HCT116 (cell line): ENCODE measurements around the gene SENP8. TPM values are rescaled to one million over a fixed set of nuclear protein-coding genes. Genes with fewer than 3 reads are reported as not detected.
"Not testable (repeated sequence)": the region's sequence is repeated elsewhere in the genome, so short reads cannot be mapped to it uniquely, and the experiment has no call there.

Source experiments
- ATAC-seq: fragments of 200-7000 bp; cut with Tn5 transposase; 2 replicates; pipeline ENCODE4 v1.9.1; 2020; ENCODE audit warnings: mild to moderate bottlenecking, moderate library complexity
- BruUV-seq: library from RNA; stranded (reverse); fragments of 400-500 nt; replicated peaks from 2 replicates; lab custom pipeline; 2021; lab: Mats Ljungman, UMichigan
- CTCF ChIA-PET: fragments of 300-600 bp; sonication (Branson Sonifier 250); formaldehyde crosslinking; loops from one replicate; lab custom pipeline; 2021; ENCODE audit warnings: antibody characterized with exemption; lab: Charles Lee
- POLR2A ChIA-PET: fragments of 300-600, 350-600 bp; sonication (Branson Sonifier 250); formaldehyde crosslinking; loops from one replicate; lab custom pipeline; 2021; ENCODE audit warnings: antibody characterized with exemption; lab: Charles Lee
- RAD21 ChIA-PET, 2 experiments: fragments of 300-600 bp; sonication (Branson Sonifier 250); formaldehyde crosslinking; loops; one replicate each; lab custom pipeline; 2023; ENCODE audit warnings: low total read pairs in 2 of 2; ENCODE audit not compliant: uncharacterized antibody in 2 of 2, unreplicated experiment in 2 of 2, low non-redundant PET in 1 of 2; lab: Charles Lee
- DNase-seq: peaks from one replicate; pipeline ENCODE4 v3.0.0-alpha.2; 2010; ENCODE audit warnings: low read depth, low spot score
- H2AFZ ChIP-seq: fragments of 200-600 bp; shearing (Covaris generic), sonication (generic); 2 replicates; pipeline ENCODE4 v1.6.1; 2017; ENCODE audit warnings: low read depth, mixed run types, mixed read lengths, antibody characterized with exemption, low read length; ENCODE audit not compliant: poor library complexity, severe bottlenecking
- H3K27ac ChIP-seq: 2 replicates; pipeline ENCODE4 v1.5.1; 2012; ENCODE audit warnings: low read depth, low read length
- H3K27me3 ChIP-seq: fragments of 200-600 bp; sonication (generic); 2 replicates; pipeline ENCODE4 v1.6.1; 2016; ENCODE audit warnings: mixed run types, low read length, mixed read lengths; ENCODE audit not compliant: insufficient read depth
- H3K36me3 ChIP-seq, 2 experiments: fragments of 200-500 bp in 1 of 2; fragments of 200-600 bp in 1 of 2; sonication (Bioruptor generic) in 1 of 2; sonication (generic) in 1 of 2; 2 replicates each; pipeline versions ENCODE4 v1.5.1 to v1.6.1; 2014 to 2016; ENCODE audit warnings: low read length in 2 of 2, inconsistent platforms in 1 of 2, mixed read lengths in 1 of 2, mixed run types in 1 of 2; ENCODE audit not compliant: insufficient read depth in 2 of 2, control insufficient read depth in 1 of 2
- H3K4me1 ChIP-seq, 2 experiments: fragments of 200-600 bp in 1 of 2; sonication (generic) in 1 of 2; 2 replicates each; pipeline versions ENCODE4 v1.5.1 to v1.6.1; 2012 to 2017; ENCODE audit warnings: low read length in 2 of 2, inconsistent platforms in 1 of 2, mild to moderate bottlenecking in 1 of 2, mixed read lengths in 1 of 2, mixed run types in 1 of 2, moderate library complexity in 1 of 2; ENCODE audit not compliant: insufficient read depth in 2 of 2, control insufficient read depth in 1 of 2
- H3K4me2 ChIP-seq: fragments of 200-600 bp; sonication (generic); 2 replicates; pipeline ENCODE4 v1.6.1; 2017; ENCODE audit warnings: mixed run types, low read length, mixed read lengths
- H3K4me3 ChIP-seq, 2 experiments: fragments of 200-600 bp in 1 of 2; sonication (generic) in 1 of 2; replicated peaks in 1 of 2; 2 replicates each; pipeline ENCODE4 v1.5.1; 2011 to 2016; ENCODE audit warnings: low read length in 2 of 2, control low read depth in 1 of 2, low read depth in 1 of 2, mild to moderate bottlenecking in 1 of 2, mixed read lengths in 1 of 2, mixed run types in 1 of 2
- H3K79me2 ChIP-seq: fragments of 200-600 bp; sonication (generic); 2 replicates; pipeline ENCODE4 v1.6.1; 2017; ENCODE audit warnings: mild to moderate bottlenecking, mixed run types, low read length, moderate library complexity, mixed read lengths; ENCODE audit not compliant: insufficient read depth
- H3K9ac ChIP-seq: fragments of 200-600 bp; sonication (generic); 2 replicates; pipeline ENCODE4 v1.6.1; 2016; ENCODE audit warnings: low read length, mixed read lengths
- H3K9me2 ChIP-seq: fragments of 200-600 bp; sonication (generic), shearing (Covaris generic); 2 replicates; pipeline ENCODE4 v1.6.1; 2017; ENCODE audit warnings: mixed run types, mild to moderate bottlenecking, moderate library complexity; ENCODE audit not compliant: insufficient read depth
- H3K9me3 ChIP-seq, 2 experiments: fragments of 200-500 bp in 1 of 2; fragments of 200-600 bp in 1 of 2; sonication (Bioruptor generic) in 1 of 2; sonication (generic) in 1 of 2; 2 replicates each; pipeline ENCODE4 v1.6.1; 2014 to 2017; ENCODE audit warnings: low read length in 2 of 2, mixed read lengths in 2 of 2, inconsistent platforms in 1 of 2, low read depth in 1 of 2, mild to moderate bottlenecking in 1 of 2, mixed run types in 1 of 2, moderate library complexity in 1 of 2; ENCODE audit not compliant: control insufficient read depth in 1 of 2, insufficient read depth in 1 of 2
- H4K20me1 ChIP-seq: fragments of 200-600 bp; sonication (generic), shearing (Covaris generic); 2 replicates; pipeline ENCODE4 v1.6.1; 2017; ENCODE audit warnings: mixed run types, mild to moderate bottlenecking, moderate library complexity; ENCODE audit not compliant: insufficient read depth
- ATF3 ChIP-seq: IDR thresholded peaks from 2 replicates; pipeline ENCODE4 v1.6.1; 2012
- CEBPB ChIP-seq: IDR thresholded peaks from 2 replicates; pipeline ENCODE4 v1.6.1; 2012; ENCODE audit warnings: low read depth
- CTCF ChIP-seq, 3 experiments: fragments of 200-600 bp in 1 of 3; sonication (generic) in 1 of 3; IDR thresholded peaks in 2 of 3; conservative IDR thresholded peaks in 1 of 3; 2 replicates each; pipeline ENCODE4 v1.5.1; 2012 to 2017; ENCODE audit warnings: low read depth in 2 of 3, low read length in 2 of 3, antibody characterized with exemption in 1 of 3, borderline replicate concordance in 1 of 3, control low read depth in 1 of 3, mild to moderate bottlenecking in 1 of 3, mixed read lengths in 1 of 3, mixed run types in 1 of 3, moderate library complexity in 1 of 3; ENCODE audit not compliant: insufficient read depth in 1 of 3
- ELF1 ChIP-seq: IDR thresholded peaks from 2 replicates; pipeline ENCODE4 v1.6.1; 2012; ENCODE audit warnings: low read depth, borderline replicate concordance
- EZH2 ChIP-seq: fragments of 200-600 bp; sonication (generic); IDR thresholded peaks from 2 replicates; pipeline ENCODE4 v1.6.1; 2017; ENCODE audit warnings: antibody characterized with exemption, mixed run types
- EZH2phosphoT487 ChIP-seq: fragments of 200-600 bp; IDR thresholded peaks from 2 replicates; pipeline ENCODE4 v1.6.1; 2018; ENCODE audit warnings: antibody characterized with exemption, borderline replicate concordance
- JUND ChIP-seq: IDR thresholded peaks from 2 replicates; pipeline ENCODE4 v1.6.1; 2012
- REST ChIP-seq: IDR thresholded peaks from 2 replicates; pipeline ENCODE4 v1.6.1; 2012; ENCODE audit warnings: low read depth
- SIN3A ChIP-seq: IDR thresholded peaks from 2 replicates; pipeline ENCODE4 v1.6.1; 2012; ENCODE audit warnings: low read depth
- SP1 ChIP-seq: IDR thresholded peaks from 2 replicates; pipeline ENCODE4 v1.6.1; 2012; ENCODE audit warnings: low read depth
- ZFX ChIP-seq: fragments of 450-650 bp; IDR thresholded peaks from 2 replicates; pipeline ENCODE4 v1.6.1; 2017
- intact Hi-C: fragments of 100-400 bp; cut with micrococcal nuclease; formaldehyde crosslinking; loops from 2 replicates; pipeline ENCODE4 v1.10.0; 2022
- total RNA-seq: library from RNA; stranded (reverse); gene quantifications from one replicate; pipeline ENCODE4 v1.2.1, GENCODE V29; 2021; ENCODE audit not compliant: unreplicated experiment

Gene SENP8
- total RNA-seq, 1 experiment from 2014 or later, result 3.8 TPM

DNA sequence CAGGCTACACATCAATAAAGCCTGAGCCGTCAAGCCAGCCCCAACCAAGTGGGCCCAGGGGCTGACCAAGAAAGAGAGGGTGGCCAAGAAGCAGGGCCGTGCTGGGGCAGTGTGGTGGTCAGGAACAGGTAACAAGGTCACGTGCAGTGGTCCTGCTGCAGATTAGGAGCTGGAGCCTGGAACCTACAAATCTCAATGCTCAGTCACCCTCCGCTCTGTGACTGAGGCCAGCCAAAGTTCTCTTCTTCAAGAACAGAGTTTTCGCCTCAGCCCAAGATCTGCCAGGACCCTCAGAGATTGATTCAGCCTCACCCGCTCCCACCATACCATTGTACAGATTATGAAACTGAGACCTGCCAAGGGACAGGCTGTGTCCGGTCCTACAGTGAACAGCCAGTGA is 52.5 kb downstream of the SENP8 start:
- CTCF ChIA-PET, result no interaction called here
- Histone ChIP-seq H3K9ac (no peak overlapping the region), H3K4me3 (no peak overlapping the region), H3K79me2 (no peaks in the 10 kb centered on the region), H3K27ac (no peak overlapping the region), H4K20me1 (no peaks in the 10 kb centered on the region), H2AFZ (no peak overlapping the region), H3K36me3 (no peaks in the 10 kb centered on the region), H3K4me2 (no peak overlapping the region), H3K9me3 (no peaks in the 10 kb centered on the region), H3K4me1 (no peaks in the 10 kb centered on the region)
- intact Hi-C loops, result no loop called here
- no TSS peak for BruUV-seq
- RAD21 ChIA-PET, result no interaction called here
- ATAC-seq (no peak), DNase-seq (no peak)
- TF ChIP-seq ELF1, result no peak
- TF ChIP-seq JUND, result no peak
- no peak for TF ChIP-seq CEBPB
- TF ChIP-seq ATF3, result no peak
- no peak for TF ChIP-seq EZH2
- no peak for TF ChIP-seq ZFX
- no peak for TF ChIP-seq SP1
- no peak for TF ChIP-seq CTCF (IDR thresholded peaks at IDR 0.05 in 2 of 3, conservative IDR thresholded peaks at IDR 0.05 in 1 of 3; ENCODE audit: borderline replicate concordance in 1 of 3, insufficient read depth in 1 of 3, low read depth in 2 of 3, low read length in 2 of 3)
- TF ChIP-seq SIN3A, result no peak
- TF ChIP-seq REST, result no peak
- TF ChIP-seq EZH2phosphoT487, result no peak
- TF ChIP-seq, all 23 proteins: peak for 0
- POLR2A ChIA-PET, result no interaction called here
- Histone ChIP-seq H3K9me2 (no peaks in the 10 kb centered on the region), H3K27me3 (no peaks in the 10 kb centered on the region)

GRCh38 chr15:72171978-72172377 is 53.8 kb downstream of the SENP8 start:
- H4K20me1 ChIP-seq, H3K4me2 ChIP-seq, H3K9me3 ChIP-seq, H3K36me3 ChIP-seq, POLR2A ChIA-PET, RAD21 ChIA-PET, DNase-seq, H3K4me3 ChIP-seq, intact Hi-C loops, BruUV-seq, H2AFZ ChIP-seq, H3K27me3 ChIP-seq, CTCF ChIA-PET, H3K79me2 ChIP-seq, H3K9ac ChIP-seq, ATAC-seq, H3K27ac ChIP-seq, H3K4me1 ChIP-seq, H3K9me2 ChIP-seq: not testable (repeated sequence)
